GM18511 (cell line): ENCODE measurements around the gene SORCS2.

Experiments used
- ATAC-seq: cut with Tn5 transposase; IDR thresholded peaks from one replicate; pipeline ENCODE4 v1.9.1; 2021; ENCODE audit warnings: mild to moderate bottlenecking, moderate library complexity; ENCODE audit not compliant: unreplicated experiment

SORCS2 gene

DNA sequence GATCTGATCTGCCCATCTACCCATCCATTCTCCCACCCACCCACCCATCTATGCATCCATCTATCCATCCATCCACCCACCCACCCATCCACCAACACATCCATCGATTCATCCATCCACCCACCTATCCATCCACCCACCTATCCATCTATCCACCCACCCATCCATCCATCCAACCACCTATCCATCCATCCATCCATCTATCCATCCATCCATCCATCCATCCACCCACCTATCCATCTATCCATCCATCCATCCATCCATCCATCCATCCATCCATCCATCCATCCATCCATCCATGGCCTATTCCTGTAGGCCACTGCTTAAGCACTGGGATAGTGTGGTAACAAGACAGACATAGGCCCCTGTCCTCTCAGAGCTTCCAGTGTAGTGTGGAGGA lies 69.8 kb downstream of the SORCS2 start:
- no peak for ATAC-seq

DNA sequence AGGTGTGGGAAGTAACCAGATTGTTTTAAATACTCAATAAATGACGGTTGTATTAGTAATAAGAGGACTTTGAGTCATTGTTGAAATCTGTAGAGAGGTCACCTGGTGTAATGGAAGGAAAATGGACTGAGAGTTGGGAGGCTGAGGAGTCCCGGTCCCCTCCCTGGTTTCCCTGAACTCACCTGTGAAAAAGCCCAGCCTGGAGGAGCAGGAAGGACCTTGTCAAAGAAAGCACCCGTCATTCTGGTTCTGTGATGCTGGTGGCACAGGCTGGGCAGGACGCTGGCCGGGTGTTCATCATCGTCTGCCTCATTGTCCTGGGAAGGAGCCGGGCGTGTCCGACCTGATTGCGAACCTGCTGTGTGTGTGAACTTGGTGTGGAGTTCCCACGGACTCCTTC lies 70.8 kb downstream of the SORCS2 start:
- no peak for ATAC-seq

DNA sequence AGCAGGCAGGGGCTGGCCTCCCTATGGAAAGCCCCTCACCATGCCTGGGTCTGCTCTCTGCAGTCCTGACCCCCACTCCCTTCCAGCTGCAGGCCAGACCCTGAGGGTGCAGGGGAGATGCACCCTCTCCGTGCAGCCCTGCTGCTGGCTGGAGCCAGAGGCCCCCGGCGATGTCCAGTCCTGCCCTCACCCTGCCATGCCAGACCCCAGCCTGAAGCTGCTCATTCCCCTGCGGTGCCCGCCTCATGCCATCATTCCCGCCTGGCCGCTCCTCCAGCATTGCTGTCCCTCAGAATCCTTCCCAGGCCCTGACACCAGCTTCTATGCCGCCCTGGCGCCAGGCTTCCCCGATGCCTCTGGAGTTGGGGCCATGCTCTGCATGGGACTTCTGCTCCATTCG lies 72.4 kb downstream of the SORCS2 start:
- ATAC-seq, result no peak

DNA sequence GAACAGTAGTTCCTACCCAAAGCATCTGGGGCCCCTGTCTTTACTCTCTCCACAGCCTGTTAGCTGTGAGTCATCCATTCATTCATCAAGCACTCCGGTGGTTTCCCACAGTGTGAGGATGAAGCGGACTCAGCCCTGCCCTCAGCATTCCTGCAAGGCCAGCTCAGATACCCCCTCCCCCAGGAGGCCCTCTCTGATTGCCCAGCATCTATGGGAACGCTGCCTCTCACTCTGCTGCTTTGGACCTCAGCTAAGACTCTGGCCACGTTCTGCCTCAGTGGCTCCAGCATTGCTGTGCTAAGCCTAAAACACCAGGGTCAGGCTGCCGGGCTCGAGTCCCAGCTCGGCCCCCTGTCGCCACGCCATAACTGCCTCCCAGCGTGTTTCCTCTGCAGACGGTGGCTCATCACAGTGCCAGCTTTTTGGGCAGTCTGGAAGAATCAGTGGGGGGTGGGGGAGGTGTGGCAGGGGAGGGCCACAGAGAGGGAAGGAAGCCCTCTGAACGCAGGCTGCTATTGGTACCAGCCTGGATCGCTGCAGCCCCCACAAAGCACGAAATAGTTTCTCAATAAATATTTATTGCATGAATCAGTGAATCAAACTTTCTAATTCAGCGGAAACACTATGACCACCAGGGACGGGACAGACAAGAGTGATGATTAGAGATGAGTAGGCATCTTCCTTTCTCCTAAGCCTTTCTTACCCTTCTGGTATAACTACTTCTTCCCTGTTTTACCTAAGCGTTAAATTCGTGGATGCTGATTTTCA lies 74.4 kb downstream of the SORCS2 start:
- no peak for ATAC-seq

DNA sequence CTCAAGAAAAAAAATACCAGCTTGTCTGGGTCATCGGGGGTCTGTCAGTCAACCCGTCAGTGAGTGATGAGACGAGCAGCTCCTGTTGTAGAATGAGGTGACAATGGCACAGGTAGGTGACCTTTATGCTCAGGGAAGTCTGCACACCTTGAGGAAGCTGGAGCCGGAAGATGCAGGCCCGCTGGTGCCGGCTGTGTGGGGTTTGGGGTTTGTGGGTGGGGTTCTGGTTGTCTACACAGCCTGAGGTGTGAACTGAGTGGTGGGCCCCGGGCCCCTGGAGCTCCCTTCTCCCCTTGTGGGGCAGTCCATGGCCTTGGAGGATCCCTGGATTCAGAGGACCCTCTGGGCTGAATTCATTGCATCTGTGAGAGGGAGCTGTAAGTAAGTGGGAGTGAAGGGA lies 75.5 kb downstream of the SORCS2 start:
- ATAC-seq, result no peak

DNA sequence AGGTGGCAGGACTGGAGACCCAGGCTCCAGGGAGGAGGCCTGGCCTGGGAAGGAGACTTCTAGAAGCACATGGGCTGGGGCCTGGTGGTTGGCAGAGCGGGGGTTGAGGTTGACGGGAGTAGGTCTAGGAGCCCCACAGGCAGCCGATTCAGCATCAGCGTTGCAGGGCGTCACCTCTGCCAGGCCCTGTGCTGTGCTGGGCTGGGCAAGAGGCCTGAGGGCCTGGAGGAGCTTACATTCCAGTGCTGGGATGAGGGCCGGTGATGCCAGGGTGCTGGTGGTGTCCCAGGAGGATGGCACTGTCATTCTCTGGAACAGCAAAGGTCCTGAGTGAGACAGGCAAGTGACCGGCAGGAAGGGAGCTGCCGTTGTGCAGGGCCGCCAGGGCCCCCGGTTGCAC lies 76.6 kb downstream of the SORCS2 start:
- ATAC-seq, result no peak

DNA sequence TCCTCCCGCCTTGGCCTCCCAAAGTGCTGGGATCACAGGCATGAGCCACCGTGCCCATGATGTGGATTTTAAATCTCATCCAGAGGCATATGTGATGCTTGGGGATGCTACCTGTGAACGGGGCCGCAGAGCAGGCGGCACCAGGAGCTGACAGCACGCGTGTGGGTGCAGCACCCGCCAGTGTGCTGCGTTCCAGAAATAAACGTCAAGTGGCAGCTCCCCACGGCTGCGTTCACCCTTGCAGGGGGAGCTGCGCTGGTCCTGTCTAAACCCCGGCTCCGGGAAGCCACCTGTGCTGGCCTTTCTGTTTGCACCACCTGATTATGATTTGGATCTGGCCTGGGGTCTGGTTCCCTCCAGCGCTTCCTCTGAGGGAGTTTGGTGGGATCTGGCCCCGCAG lies 77.8 kb downstream of the SORCS2 start:
- no peak for ATAC-seq

DNA sequence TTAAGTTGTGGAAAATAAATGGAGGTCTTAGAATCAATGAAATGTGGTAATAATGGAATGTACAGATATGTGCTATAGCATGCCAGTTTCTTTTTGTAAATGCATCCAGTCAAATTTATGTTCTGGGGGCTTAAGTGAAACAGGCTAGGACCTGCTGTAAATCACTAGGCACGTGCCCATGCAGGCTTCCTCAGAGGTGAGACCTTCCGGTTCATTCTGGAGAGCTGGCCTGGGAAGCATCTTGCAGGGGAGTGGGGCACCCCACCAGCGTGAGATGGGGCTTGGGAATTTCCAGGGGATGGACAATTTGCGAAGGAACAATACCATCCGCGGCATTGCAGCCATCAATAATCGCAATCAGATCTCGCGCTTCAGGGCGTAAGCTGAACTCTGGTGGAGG lies 80.1 kb downstream of the SORCS2 start:
- no peak for ATAC-seq

DNA sequence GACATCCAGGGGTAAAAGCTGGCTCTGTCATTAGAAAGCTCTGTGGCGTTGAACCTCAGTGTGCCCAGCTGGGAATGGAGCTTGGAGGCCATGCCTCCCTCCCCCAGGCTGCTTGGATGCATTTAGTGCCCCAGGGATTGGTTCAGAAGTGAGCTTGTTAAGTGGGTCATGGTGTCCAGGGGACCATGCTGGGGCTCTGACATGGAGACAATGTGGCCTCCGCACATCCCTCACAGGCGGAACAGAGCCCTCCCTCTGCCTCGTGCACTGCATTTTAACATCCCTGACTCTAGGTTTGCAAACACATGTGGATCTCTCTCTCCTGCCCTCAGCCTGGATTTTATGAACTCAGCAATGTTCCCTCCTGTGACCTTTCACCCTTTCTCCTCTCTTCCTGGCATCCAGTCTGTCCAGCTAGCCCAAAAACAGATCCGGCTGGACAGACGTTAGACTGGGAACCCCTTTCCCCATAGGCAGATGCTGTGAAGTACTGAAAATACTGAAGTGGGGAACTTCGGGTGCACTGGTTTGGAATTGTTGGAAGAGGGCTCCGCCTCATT lies 81.5 kb downstream of the SORCS2 start:
- no peak for ATAC-seq

DNA sequence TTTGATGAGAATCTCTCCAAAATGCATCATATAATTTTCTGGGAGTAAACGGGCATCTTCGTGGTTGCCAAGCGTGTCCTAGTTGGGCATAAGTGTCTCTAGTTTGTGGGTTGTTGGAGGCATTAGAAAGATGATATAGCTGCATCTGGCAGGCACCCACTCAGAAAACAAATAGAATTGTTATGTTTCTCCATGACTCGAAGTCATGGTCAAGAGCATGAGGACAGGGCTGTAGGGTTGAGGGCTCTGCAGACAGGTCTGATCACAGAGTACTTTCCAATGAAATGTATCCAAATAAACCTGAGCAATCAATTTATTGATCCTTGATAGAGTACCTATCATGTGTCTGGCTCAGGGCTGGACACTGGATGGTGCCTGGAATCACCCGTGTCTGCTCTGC lies 82.7 kb downstream of the SORCS2 start:
- no peak for ATAC-seq

DNA sequence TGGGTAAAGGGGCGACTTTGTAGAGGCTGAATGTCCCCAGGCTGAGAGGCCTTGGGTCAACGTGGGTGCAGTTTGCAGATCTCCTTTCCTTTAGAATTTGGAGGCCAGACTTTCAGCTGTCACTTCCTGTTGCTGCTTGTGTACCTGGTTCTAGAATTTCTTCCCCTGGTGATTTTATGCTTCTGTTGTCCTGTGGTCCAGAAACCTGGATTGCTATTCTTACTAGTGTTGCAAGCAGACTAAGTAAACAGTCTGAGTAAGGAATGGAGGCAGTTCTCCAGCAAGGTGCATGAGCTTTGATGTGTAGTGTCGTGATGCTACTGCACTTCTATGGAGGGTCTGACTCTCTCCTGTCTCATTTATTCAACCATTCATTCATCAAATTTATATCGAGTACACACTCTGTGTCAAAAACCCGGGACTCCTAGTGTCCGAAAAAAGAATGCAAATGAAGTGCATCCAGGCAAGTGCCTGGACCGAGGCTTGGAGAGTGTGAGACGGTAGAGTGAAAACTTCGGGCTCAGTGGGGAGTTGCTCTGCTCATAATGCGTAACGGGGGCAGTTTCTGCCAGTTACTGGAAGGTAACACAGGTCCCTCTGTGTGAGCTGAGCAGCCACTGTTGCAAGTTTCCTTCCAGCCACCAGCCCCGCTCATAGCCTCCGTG lies 83.3 kb downstream of the SORCS2 start:
- ATAC-seq, result no peak

DNA sequence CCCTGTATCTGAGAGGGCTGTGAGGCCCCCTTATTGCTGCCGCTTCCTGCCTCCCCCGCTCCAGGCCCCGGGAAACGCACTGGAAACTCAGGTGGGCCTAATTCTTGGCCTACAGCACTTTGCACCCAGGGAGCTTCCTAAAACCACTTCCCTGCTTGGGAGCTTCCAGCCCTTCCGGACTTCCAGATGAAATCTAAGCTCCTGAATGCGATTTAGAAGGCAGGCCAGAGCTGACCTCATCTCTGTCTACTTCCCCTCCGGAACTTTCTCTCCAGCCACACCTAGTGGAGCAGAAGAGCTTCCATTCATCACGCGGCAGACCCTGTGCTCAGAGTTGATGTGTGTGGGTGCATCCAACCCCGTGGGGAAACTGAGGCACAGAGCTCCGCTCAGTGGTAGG lies 84.2 kb downstream of the SORCS2 start:
- ATAC-seq, result no peak

DNA sequence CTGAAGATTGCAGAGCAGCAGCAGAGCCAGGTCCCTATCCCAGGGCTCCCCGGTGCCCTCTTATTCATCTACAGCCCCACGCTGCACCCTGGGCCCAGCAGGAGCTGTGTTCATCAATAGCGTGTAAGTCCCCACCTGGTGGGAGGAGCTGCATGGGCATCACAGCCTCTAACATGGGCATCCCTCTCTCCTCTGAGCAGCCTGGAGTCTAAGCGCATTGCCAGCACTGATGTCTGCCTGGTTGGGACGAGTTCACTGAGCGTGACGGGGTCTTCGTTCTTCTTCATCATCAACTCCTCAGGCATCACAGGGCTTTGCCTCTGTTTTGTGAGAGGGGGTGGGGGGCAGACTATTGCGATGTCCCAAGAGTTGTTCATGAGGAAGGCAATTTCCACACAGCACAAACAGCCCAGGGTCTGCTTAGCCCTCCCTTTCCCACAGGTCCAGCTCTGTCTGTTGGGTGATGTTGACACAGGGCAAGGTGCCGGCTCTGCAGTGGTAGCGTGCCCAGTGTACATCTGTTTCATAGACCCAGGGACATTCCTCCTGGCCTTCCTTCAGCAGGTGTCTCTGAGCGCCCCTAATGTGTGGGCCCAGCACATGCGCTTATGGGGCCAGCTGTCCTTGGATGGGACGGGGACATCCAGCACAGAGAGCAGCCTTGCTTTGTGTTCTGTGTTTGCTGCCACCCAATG lies 85.9 kb downstream of the SORCS2 start:
- no peak for ATAC-seq

DNA sequence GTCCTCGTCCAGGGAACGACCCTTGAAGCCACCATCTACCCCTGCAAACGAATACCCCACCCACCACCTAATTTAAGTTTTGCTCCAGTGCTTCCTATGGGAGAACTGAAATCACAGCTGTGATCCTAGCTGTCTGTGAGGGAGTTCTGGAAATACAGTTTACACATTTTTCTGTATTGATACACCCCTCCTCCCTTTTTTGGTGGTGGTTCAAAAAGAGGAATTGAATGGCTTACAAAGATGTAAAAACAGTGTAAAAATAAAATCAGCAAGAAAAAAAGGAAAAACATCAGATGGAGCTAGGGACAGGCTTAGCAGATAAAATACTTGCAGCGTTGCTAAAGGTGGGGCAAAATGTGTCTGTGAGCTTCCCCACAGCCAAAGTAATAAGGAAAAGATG lies 86.6 kb downstream of the SORCS2 start:
- no peak for ATAC-seq

DNA sequence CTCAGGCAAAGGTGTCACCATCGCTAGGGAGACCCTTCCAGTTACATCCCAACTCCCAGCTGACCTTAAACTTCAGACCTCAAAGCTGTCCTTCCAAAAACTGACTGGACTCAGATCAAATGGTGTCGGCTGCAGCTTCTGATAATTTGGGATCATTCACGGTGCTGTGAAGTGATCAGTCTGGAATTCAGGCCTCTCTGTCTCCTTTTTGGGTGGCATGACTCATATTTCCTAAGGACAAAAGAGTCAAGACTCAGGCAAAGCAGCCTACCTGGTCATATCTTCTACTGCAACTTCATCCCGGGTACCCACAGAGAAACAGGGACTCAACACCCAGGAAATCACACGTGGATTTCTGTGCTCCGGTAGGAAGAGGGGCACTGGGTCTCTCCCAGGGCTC lies 87.6 kb downstream of the SORCS2 start:
- ATAC-seq, result no peak

DNA sequence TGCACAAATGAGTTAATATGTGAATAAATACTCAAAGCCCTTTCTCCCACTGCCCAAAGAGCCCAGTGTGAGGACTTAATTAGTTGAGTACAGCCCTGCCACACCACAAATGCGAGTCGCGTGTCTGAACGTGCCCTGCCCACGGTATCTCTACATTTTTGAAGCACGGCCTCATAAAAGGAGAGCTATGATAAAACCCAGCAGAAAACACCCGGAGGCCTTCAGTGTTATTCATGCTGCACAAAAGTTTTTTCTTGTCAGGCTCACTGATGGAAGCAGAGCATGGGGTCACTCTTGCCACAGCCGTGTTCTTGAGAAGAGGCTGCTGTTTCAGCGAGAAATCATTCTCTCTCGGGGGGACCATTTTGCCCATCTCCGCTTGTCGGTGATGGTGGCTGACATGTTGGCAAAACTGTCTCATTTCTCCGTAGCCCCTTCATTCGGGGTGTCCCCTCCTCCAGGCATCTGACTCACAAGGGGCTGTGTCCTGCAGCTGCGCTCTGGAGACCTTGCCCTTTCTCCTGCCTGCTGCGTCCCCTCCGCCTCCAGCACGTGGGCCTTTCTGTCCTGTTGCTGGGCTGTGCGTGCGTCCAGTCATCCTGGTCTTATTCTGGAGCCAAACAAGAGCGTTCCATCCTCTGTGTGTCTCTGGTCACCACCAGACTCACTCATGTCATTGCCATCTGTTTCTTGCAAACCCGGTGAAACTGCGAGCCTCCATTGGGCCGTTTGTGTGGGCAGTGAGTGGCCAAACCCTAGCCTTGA lies 88.8 kb downstream of the SORCS2 start:
- ATAC-seq, result no peak

DNA sequence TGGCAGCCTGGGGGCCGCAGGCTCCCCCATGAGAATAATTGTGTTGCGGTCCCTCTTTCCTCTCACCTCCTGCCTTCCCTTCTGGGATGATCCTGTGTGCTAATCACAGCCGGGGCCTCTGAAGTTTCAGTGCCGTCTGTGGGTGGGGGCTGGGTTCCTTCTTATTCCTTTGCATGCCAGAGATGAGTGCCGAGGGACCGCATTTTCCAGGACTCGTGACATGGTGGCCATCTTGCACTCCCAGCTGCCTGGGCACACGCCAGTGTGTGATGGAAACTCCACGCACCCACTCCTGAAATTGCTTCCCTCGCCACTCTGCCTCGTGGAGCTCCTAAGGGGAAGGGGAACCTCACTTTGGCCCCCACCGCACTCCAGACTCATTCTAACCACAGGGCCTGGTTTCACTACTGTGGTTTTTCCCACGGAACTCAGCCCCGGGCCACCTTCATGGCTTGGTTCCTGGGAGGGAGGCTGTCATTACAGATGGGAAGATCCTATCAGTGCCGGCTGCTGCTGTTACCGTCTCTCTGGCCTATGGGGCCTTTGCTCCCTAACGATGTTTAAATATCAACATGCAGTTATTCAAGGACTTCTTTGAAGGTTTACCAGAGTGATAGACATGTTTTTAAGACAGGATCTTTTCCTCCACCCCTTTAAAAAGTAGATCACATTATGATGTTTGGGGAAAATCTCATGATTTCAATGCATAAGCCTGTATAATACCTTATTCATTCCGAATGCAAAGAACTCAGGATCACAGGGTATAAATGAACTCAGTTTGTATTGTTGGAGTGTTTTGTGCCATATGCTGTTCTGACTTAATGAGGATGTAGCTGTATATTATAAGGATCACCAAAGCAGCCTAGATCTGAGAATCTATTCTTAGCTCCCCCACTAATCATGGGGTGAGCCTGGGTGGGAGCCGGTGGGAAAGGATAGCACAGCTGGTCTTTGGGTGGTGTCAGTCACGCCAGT lies 89.6 kb downstream of the SORCS2 start:
- ATAC-seq, result no peak

DNA sequence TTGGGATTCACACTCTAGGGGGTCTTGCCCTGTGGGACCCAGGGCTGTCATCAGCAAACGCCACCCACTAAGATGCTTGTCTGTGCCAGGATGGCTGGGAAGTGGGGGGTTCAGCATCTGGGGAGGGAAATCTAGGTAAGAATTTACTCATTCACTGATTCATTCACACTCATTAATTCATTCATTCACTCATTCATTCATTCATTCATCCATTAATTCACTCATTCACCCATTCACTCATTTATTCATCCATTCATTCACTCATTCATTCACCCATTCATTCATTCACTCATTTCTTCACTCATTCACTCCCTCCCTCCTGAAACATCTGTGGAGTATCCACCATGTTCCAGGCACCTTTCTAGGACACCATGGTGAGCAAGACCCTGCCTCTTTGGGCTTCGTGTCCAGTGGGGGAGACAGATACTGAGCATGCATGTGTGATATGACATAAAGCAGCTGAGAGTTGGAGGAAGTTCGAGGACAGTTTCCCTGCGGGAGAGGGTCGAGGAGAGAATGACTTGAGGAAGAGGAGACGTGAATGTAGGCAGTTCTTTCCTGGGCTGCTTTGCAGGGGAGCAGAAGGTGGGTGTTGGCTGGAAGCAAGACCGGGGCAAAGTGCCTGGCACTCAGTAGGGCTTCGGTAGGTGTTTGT lies 90.6 kb downstream of the SORCS2 start:
- ATAC-seq, result no peak
